HEK293 (cell line): Measurements from ENCODE around the gene PBX3.

ENCODE experiments used
- BCL11A ChIP-seq: fragments of 450-650 bp; formaldehyde crosslinking; IDR thresholded peaks from 2 replicates; pipeline ENCODE4 v1.5.1; 2016; ENCODE audit warnings: low read depth, missing biosample characterization, missing genetic modification characterization
- GLI4 ChIP-seq: fragments of 450-650 bp; formaldehyde crosslinking; IDR thresholded peaks from 2 replicates; pipeline ENCODE4 v1.5.1; 2016; ENCODE audit warnings: missing biosample characterization, missing genetic modification characterization
- HIC1 ChIP-seq: fragments of 450-650 bp; formaldehyde crosslinking; IDR thresholded peaks from 2 replicates; pipeline ENCODE4 v1.5.1; 2016; ENCODE audit warnings: missing biosample characterization, missing genetic modification characterization
- SETDB1 ChIP-seq: IDR thresholded peaks from one replicate; pipeline ENCODE4 v1.6.1; 2017; ENCODE audit warnings: mild to moderate bottlenecking, low read length, moderate library complexity, mixed read lengths; ENCODE audit not compliant: insufficient read length
- TRIM28 ChIP-seq: IDR thresholded peaks from 2 replicates; pipeline ENCODE4 v1.6.1; 2011; ENCODE audit warnings: low read length, control low read depth, borderline replicate concordance
- ZBTB11 ChIP-seq: fragments of 450-650 bp; formaldehyde crosslinking; conservative IDR thresholded peaks from 2 replicates; pipeline ENCODE4 v1.5.1; 2016; ENCODE audit warnings: low read depth, missing biosample characterization, missing genetic modification characterization
- ZBTB26 ChIP-seq: fragments of 450-650 bp; formaldehyde crosslinking; optimal IDR thresholded peaks from 2 replicates; pipeline ENCODE3; 2016; ENCODE audit warnings: missing biosample characterization, mild to moderate bottlenecking, missing genetic modification characterization
- ZBTB8A ChIP-seq: fragments of 450-650 bp; formaldehyde crosslinking; IDR thresholded peaks from 2 replicates; pipeline ENCODE4 v1.5.1; 2016; ENCODE audit warnings: missing biosample characterization, missing genetic modification characterization
- ZNF10 ChIP-seq: fragments of 450-650 bp; formaldehyde crosslinking; IDR thresholded peaks from 2 replicates; pipeline ENCODE4 v1.5.1; 2017; ENCODE audit warnings: missing biosample characterization, missing genetic modification characterization
- ZNF121 ChIP-seq: fragments of 450-650 bp; formaldehyde crosslinking; IDR thresholded peaks from 2 replicates; pipeline ENCODE4 v1.5.1; 2016; ENCODE audit warnings: missing biosample characterization, missing genetic modification characterization
- ZNF157 ChIP-seq: fragments of 450-650 bp; formaldehyde crosslinking; IDR thresholded peaks from 2 replicates; pipeline ENCODE4 v1.5.1; 2016; ENCODE audit warnings: missing biosample characterization, missing genetic modification characterization
- ZNF223 ChIP-seq: fragments of 450-650 bp; formaldehyde crosslinking; IDR thresholded peaks from 2 replicates; pipeline ENCODE4 v1.5.1; 2016; ENCODE audit warnings: missing biosample characterization, missing genetic modification characterization
- ZNF24 ChIP-seq: fragments of 450-650 bp; formaldehyde crosslinking; IDR thresholded peaks from 2 replicates; pipeline ENCODE4 v1.5.1; 2016; ENCODE audit warnings: missing biosample characterization, missing genetic modification characterization
- ZNF324 ChIP-seq: fragments of 450-650 bp; formaldehyde crosslinking; IDR thresholded peaks from 2 replicates; pipeline ENCODE4 v1.5.1; 2016; ENCODE audit warnings: missing biosample characterization, missing genetic modification characterization
- ZNF362 ChIP-seq: fragments of 450-650 bp; formaldehyde crosslinking; IDR thresholded peaks from 2 replicates; pipeline ENCODE4 v1.5.1; 2016; ENCODE audit warnings: missing biosample characterization, missing genetic modification characterization
- ZNF398 ChIP-seq: fragments of 450-650 bp; formaldehyde crosslinking; IDR thresholded peaks from 2 replicates; pipeline ENCODE4 v1.5.1; 2017; ENCODE audit warnings: missing biosample characterization, missing genetic modification characterization
- ZNF423 ChIP-seq: fragments of 450-650 bp; formaldehyde crosslinking; IDR thresholded peaks from 2 replicates; pipeline ENCODE4 v1.5.1; 2016; ENCODE audit warnings: missing biosample characterization, missing genetic modification characterization
- ZNF549 ChIP-seq: fragments of 450-650 bp; IDR thresholded peaks from 2 replicates; pipeline ENCODE4 v1.5.1; 2018; ENCODE audit warnings: missing biosample characterization, missing genetic modification characterization, mild to moderate bottlenecking, inconsistent platforms, moderate library complexity
- ZNF555 ChIP-seq: fragments of 450-650 bp; formaldehyde crosslinking; conservative IDR thresholded peaks from 2 replicates; pipeline ENCODE4 v1.5.1; 2017; ENCODE audit warnings: missing biosample characterization, mild to moderate bottlenecking, missing genetic modification characterization, inconsistent platforms
- ZNF561 ChIP-seq: fragments of 450-650 bp; IDR thresholded peaks from 2 replicates; pipeline ENCODE4 v1.5.1; 2018; ENCODE audit warnings: missing biosample characterization, missing genetic modification characterization, borderline replicate concordance
- ZNF600 ChIP-seq: fragments of 450-650 bp; formaldehyde crosslinking; IDR thresholded peaks from 2 replicates; pipeline ENCODE4 v1.5.1; 2016; ENCODE audit warnings: missing biosample characterization, missing genetic modification characterization
- ZNF621 ChIP-seq: fragments of 450-650 bp; formaldehyde crosslinking; IDR thresholded peaks from 2 replicates; pipeline ENCODE4 v1.5.1; 2017; ENCODE audit warnings: missing biosample characterization, missing genetic modification characterization
- ZNF658 ChIP-seq: fragments of 450-650 bp; formaldehyde crosslinking; IDR thresholded peaks from 2 replicates; pipeline ENCODE4; 2016; ENCODE audit warnings: missing biosample characterization, missing genetic modification characterization
- ZNF76 ChIP-seq: fragments of 450-650 bp; formaldehyde crosslinking; IDR thresholded peaks from 2 replicates; pipeline ENCODE4; 2016; ENCODE audit warnings: low read depth, missing biosample characterization, missing genetic modification characterization, borderline replicate concordance
- ZNF792 ChIP-seq: fragments of 450-650 bp; formaldehyde crosslinking; IDR thresholded peaks from 2 replicates; pipeline ENCODE4 v1.5.1; 2016; ENCODE audit warnings: missing biosample characterization, missing genetic modification characterization
- ZSCAN5A ChIP-seq: fragments of 450-650 bp; formaldehyde crosslinking; IDR thresholded peaks from 2 replicates; pipeline ENCODE4 v1.5.1; 2016; ENCODE audit warnings: missing biosample characterization, missing genetic modification characterization

The PBX3 gene

GRCh38 chr9:125746017-125746773, 978 bp upstream of the PBX3 start (continued):
- TF ChIP-seq ZNF223 (tag by site-specific recombination) (peak; percentile 56; the same call in 1 of the 2 replicates), TRIM28 (no peak; the same call in 1 of the 2 replicates), ZNF600 (tag by site-specific recombination) (peak; percentile 90), ZNF555 (no peak), ZNF76 (peak; percentile 89), ZBTB8A (tag by site-specific recombination) (peak; percentile 94), ZNF658 (tag by site-specific recombination) (no peak), ZNF621 (no peak), SETDB1 (peak; percentile 89), ZNF549 (tag by site-specific recombination) (no peak), ZNF10 (tag by site-specific recombination) (no peak), HIC1 (tag by site-specific recombination) (peak; percentile 98), ZNF121 (tag by site-specific recombination) (no peak), ZSCAN5A (tag by site-specific recombination) (0 out of 2 replicates have a peak, but pooled peaks have one; percentile 69), ZNF324 (tag by site-specific recombination) (peak; percentile 77; the same call in 1 of the 2 replicates), ZBTB11 (peak; percentile 60), ZNF792 (tag by site-specific recombination) (0 out of 2 replicates have a peak, but pooled peaks have one; percentile 73), BCL11A (tag by site-specific recombination) (peak; percentile 91), ZNF561 (peak; percentile 80; the same call in 1 of the 2 replicates), ZNF423 (tag by site-specific recombination) (no peak), ZNF398 (tag by site-specific recombination) (no peak), ZNF24 (peak; percentile 62; the same call in 1 of the 2 replicates), ZNF362 (no peak), GLI4 (peak; percentile 91), ZNF157 (no peak), ZBTB26 (tag by site-specific recombination) (peak; percentile 87)
